GM04503 (cell line): ENCODE results near the gene KAZALD1.

Source experiments
- DNase-seq: peaks from one replicate; pipeline ENCODE4 v3.0.0-alpha.2; 2012; ENCODE audit warnings: low read depth

The KAZALD1 gene, protein sequence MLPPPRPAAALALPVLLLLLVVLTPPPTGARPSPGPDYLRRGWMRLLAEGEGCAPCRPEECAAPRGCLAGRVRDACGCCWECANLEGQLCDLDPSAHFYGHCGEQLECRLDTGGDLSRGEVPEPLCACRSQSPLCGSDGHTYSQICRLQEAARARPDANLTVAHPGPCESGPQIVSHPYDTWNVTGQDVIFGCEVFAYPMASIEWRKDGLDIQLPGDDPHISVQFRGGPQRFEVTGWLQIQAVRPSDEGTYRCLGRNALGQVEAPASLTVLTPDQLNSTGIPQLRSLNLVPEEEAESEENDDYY

DNA sequence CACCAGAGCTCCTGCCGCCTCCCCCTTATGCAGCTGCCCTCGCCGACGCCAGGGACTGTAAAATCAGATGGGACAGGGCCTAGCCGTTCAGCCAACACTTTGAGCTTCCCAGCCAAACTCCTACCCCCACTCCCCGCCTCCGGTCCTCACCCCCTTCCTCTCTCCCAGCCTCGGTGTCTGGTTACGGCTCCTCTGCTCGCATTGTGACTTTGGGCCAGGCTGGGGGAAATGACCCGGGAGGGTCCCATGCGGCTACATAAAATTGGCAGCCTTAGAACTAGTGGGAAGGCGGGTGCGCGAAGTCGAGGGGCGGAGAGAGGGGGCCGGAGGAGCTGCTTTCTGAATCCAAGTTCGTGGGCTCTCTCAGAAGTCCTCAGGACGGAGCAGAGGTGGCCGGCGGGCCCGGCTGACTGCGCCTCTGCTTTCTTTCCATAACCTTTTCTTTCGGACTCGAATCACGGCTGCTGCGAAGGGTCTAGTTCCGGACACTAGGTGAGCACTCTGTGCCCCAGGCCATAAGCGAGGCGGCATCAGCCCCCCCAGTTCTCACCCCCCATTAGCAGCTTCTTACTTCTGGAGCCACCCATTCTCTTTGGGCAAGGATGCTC lies at the start of gene KAZALD1:
Gene KAZALD1, plus strand, starts transcription at position 366 of the 608 bp plus-strand sequence. CDS start 604 bp downstream, outside the sequence.
- no peak for DNase-seq

- peak; percentile 78 for DNase-seq
These were observed 49.0 kb upstream of the KAZALD1 start for GRCh38 chr10:101012525-101013364.

DNA sequence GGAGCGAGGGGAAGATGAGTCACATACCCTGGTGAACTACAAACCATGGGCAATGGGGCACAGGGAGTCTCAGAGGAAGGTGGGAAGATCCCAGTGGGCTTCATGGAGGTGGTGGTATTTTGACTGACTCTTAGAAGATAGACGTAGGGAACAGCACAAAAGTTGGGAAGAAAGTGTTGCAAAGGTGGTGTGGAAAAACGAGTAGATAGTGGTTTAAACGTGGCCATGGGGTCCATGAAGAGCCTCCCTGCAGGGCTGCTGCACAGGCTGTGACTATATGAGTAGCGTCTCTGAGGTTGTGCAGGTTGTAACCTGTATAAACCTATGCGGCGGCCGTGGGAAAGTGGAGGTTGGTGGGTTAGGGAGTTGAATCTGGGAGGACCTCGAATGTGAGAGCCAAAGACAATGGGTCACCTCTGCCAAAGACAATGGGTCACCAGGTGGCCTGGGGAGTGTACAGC lies 48.4 kb upstream of the KAZALD1 start:
- no peak for DNase-seq

DNA sequence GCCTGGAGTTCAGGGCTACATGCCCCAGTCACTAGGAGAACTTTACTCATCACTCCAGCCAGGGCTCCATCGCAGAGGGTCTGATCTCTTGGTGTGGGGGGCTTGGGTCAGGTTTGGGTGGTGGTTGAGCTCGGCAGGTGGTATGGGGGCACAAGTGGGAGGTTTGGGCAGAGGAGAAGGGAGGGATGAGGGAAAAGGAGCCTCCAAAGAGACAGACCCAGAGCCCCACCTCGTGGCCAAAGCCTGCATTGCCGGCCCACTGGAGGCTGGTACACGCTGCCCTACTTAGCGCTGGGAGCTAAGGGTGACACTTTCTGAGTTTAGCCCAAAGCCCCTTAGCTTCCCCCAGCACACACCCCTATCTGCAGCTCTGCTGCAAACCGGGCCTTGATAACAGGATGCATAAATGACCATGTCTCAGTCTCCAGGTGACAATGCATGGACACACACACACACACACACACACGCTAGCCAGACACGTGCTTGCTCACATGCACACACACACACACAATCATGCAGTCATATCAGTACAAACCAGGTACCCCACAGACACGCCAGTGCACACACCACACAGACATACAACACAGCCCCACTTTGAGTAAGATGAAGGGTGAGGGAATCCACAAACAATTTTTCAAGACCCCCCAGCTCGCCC lies 47.4 kb upstream of the KAZALD1 start:
- no peak for DNase-seq

DNA sequence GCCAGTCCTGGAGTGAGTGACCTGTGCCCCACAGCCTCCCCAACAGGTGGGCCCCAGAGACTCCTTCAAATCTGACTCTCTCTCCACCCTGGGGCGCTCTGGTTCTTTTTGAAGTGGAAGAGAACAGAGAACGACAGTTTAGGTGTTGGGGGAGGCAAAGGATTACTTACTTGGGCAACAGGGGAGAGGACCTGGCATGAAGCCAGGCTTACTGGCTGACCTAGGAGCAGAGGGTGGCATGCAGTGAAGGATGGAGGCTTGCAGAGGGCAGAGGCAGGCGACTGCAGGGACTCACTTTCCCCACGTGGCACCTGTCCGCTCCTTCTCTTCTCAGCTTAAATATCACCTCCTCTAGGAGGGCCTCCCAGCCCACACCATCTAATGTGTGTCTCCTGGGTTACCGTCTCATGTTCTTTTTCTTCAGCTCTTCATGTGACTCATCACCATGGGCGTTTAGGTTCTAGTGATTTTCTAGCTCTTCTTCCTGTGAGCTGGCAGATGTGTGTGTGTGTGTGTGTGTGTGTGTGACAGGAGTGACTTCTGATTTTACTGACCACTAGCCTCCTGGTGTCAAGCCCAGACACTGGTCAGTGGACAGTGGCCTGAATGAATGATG lies 46.7 kb upstream of the KAZALD1 start:
- peak; percentile 82 for DNase-seq

- DNase-seq, result no peak
These were observed 46.2 kb upstream of the KAZALD1 start for GRCh38 chr10:101015582-101015973.

DNA sequence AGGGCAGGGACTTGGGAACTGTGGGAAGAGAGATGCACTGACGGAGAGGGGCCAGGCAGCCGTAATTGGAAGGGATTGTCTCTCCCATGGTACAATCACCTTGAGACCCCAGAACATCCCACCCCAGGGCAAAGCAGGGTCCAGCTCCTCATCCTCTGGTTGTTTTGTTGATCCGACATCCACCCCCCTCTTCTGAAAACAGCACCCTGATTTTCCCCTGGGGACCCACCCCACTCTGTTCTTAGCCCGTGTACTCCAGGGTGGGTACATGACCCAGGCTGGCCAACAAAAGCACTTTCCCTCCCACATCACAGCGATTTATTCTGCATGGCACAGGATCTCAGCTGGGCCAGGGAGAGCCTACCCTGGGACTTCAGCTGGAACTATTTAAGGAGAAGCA lies 45.0 kb upstream of the KAZALD1 start:
- no peak for DNase-seq

DNA sequence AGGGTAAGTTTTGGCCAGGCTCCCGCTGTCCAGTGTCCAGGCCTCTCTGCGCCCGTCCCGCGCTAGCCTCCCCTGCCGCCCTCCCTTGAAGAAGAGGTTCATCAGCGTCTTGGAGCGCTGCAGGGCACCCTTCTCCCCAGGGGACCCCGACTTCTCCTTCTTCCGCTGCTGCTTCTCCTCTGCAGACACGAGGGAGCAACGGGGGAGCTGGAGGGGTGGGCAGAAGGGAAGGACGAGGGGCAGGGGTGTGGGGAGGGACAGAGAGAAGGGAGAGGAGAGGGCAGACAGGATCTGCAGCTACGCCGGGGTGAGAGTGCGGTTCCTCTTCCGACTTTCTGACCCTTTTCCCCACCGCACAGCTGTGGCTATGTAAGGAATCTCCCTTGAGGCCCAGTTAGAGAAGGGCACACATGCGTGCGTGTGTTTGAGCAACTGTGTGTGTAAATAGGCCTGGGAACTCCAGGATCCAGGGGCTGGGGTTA lies 43.6 kb upstream of the KAZALD1 start:
- DNase-seq, result no peak

GRCh38 chr10:101018600-101019439 lies 43.0 kb upstream of the KAZALD1 start:
- no peak for DNase-seq

GRCh38 chr10:101019440-101019703 lies 42.4 kb upstream of the KAZALD1 start:
- no peak for DNase-seq

- no peak for DNase-seq
These were observed 41.2 kb upstream of the KAZALD1 start for GRCh38 chr10:101020427-101021075.

DNA sequence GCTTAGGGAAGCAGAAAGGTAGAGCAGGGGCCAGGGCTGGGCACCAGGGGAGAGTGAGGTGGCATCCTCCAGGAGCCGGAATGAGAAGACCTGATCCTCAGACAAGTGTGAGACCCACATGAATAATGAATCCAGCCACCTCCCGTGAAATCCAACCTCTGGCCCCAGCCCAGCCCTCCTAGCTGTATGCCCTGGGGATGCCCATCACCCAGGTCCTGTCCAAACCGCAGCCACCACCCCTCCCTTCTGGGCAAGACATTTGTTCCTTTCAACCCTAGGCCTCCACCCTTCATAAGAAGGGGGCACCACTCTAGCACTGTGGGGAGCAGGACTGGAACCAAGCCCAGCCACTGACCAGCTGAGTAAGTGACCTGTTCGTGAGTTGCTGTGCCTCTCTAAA lies 40.5 kb upstream of the KAZALD1 start:
- DNase-seq, result no peak

- no peak for DNase-seq
These were observed 40.0 kb upstream of the KAZALD1 start for GRCh38 chr10:101021692-101022251.

DNA sequence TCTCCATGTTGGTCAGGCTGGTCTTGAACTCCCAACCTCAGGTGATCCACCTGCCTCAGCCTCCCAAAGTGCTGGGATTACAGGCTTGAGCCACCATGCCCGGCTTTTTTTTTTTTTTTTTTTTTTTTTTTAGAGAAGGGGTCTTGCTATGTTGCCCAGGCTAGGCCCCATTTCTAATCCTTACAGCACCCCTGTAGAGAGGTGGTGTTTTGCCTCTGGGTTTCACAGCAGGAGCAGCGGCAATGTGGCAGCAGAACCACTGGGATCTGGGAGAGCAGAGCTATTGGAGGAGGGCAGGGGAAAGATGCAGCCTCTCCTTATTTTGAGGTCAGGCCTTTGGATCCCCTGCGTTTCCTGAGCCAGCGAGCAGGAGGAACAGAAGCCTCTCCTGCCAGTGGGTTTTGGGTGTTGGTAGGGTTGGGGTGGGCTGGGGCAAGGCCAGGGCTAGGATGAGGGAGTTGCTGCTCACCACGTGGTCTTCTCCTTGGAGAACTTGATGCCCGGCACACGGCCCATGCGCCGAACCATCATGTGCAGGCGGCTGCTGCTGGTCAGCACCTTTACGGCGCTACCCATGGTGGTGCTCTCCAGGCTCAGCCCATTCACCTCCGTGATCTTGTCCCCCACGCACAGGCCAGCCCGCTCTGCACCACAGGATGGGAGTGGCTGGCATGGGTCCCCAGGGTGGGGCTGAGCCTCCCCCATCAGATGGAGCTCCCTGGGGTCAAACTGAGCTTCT lies 38.7 kb upstream of the KAZALD1 start:
- no peak for DNase-seq

DNA sequence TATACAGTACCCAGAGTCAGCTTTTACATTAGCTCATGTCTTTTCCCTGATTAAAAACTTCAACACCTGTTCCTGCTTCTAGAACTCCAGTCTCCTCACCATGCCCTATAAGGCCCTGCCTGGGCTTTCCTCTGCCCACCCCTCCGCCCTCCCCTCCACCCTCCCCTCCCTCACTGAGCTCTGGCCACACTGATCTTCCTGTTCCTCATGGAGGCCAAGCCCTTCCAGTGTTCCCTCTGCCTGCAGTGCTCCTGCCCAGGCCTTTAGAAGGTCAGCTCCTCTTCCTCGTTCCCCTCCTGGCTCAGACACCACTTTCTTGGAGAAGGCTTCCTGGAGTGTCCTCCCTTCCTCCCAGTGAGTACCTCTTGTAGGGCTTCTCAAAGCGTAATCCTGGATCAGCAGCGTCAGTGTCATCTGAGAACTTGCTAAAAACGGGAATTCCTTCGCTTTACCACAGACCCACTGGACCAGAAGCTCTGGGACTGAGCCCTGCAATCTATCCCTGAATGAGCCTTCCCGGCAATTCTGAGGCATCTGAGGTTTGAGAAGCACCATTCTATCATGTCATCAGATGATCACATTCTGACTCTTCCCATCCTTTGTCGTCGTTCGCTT lies 34.6 kb upstream of the KAZALD1 start:
- DNase-seq, result no peak

DNA sequence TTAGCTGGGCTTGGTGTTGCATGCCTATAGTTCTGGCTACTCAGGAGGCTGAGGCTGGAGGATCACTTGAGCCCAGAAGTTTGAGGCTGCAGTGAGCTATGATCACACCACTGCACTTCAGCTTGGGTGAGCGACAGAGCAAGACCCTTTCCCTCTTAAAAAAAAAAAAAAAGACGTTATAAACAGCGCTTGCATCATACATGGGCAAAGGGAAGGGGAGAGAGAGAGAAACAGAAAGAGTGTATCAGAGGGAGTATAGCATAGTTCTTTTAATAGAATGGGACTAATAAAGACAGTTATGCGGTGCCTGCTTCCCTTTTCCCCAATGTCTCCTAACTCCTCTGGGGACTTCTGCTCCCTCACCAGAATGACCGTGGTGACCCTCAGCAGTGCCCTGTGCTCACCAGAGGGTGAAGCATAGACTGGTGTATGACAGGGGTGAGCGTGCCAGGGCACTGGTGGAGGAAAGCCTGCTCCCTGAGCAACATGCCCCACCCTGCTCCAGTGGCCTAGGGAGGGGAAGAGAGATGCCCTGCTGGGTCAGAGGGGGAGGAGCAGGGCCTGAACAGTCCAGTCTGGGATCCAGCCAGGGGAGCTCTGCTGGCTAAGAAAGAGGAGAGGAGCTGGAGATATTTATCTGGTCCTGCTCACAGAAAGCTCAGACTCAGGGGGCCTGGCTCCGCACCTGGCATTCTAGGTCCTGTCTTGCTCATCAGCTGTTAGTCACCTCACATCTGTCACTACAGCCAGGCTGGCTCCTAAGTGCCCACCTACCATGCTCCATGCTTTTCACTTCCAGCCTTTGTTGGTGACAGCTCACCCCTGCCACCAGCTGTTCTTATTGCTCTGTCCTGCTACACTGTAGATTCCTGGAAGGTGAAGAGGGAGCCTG lies 33.1 kb upstream of the KAZALD1 start:
- no peak for DNase-seq

DNA sequence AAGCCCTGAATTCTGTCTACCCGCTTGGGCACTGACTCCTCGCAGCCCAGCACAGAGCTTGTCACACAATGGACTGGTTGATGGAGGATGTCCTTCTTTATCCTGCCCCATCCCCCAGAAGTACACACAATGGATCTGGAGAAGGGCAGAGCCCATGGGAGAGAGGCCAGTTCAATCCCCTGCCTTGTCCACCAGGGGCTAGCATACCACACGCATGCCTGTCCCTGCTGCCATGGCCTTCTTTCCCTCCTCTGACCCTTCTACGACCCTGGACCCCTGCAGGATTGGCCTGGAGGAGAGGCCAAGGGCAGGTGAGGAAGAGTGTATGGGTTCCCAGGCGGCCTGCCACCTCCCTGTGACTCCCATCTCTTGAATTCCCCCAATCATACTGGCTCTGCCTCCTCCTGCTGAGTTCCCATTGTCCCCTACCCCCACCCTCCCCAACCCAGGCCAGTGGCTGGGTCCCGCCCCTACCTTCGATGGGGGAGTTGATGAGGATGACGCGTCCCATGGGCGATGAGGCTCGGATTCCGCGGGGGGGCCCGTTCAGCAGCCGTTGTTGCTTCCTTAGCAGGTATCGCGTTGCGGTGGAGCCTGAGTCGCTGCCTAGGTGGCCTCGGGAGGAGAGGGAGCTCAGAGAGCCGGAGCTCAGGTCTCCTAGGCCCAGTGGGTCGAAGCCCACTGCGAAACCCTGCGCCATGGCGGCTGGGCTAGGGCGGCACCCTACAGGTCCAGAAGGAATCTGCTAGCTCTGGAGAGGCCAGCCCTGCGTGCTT lies 32.1 kb upstream of the KAZALD1 start:
- DNase-seq, result no peak
